ENCODE data around the gene B3GAT1.

GRCh38 chr11:134440851-134441250 is 28.8 kb upstream of the B3GAT1 start:
- TF ChIP-seq POLR2AphosphoS5 (IDR thresholded peaks at IDR 0.05; ENCODE audit: insufficient read depth in 1 of 2, low read depth in 1 of 2) = no peak
- TF ChIP-seq CTCF (IDR thresholded peaks at IDR 0.05) = no peak
